Omental fat pad (tissue), 4 donors: ENCODE results near the gene RNF38. TPM values are rescaled to one million over a fixed set of nuclear protein-coding genes. Genes with fewer than 3 reads are reported as not detected.
"Not testable (repeated sequence)": the region's sequence is repeated elsewhere in the genome, so short reads cannot be mapped to it uniquely, and the experiment has no call there.

Source experiments
- ATAC-seq: fragments of 150-250 bp; one replicate; pipeline ENCODE4 v1.9.1; 2016; ENCODE audit warnings: mild to moderate bottlenecking, moderate library complexity; ENCODE audit not compliant: low FRiP score
- DNase-seq: peaks from one replicate; pipeline ENCODE4 v3.0.0-alpha.2; 2019; ENCODE audit warnings: low spot score
- CTCF ChIP-seq, 3 donors: fragments of 450-650 bp; IDR thresholded peaks; one replicate each; pipeline ENCODE4 v1.5.1; 2016 to 2017; ENCODE audit warnings: antibody characterized with exemption in 3 of 3, mild to moderate bottlenecking in 3 of 3, moderate library complexity in 2 of 3
- total RNA-seq, 4 donors: library from RNA; depleted of rRNA; stranded (reverse); fragments of >200 nt; gene quantifications; one replicate each; pipeline ENCODE4 v1.1.0, GENCODE V29; 2016

Gene RNF38
- total RNA-seq, 4 donors from 2014 or later, result 19.9 to 37.8 (median 23.2) TPM

GRCh38 chr9:36392489-36392888 is 7.6 kb downstream of the RNF38 start:
- DNase-seq, result no peak
- ATAC-seq, result no peak
- TF ChIP-seq CTCF (IDR thresholded peaks at IDR 0.05), result no peak

- ATAC-seq, result no peak
- no peak for DNase-seq
- TF ChIP-seq CTCF (IDR thresholded peaks at IDR 0.05), result no peak
Observed at GRCh38 chr9:36389590-36389989, 10.5 kb downstream of the RNF38 start.

GRCh38 chr9:36386396-36386965 is 13.6 kb downstream of the RNF38 start:
- not testable (repeated sequence) for ATAC-seq, DNase-seq

GRCh38 chr9:36382484-36382883 is 17.6 kb downstream of the RNF38 start:
- DNase-seq (no peak), ATAC-seq (no peak)
- TF ChIP-seq CTCF (IDR thresholded peaks at IDR 0.05), result no peak

- no peak for TF ChIP-seq CTCF (IDR thresholded peaks at IDR 0.05)
- no peak for DNase-seq
- no peak for ATAC-seq
Observed at GRCh38 chr9:36364577-36364976, 35.5 kb downstream of the RNF38 start.

GRCh38 chr9:36363448-36363847 is 36.6 kb downstream of the RNF38 start:
- DNase-seq (no peak), ATAC-seq (no peak)
- TF ChIP-seq CTCF (IDR thresholded peaks at IDR 0.05), result no peak

- DNase-seq, result no peak
- ATAC-seq, result no peak
- TF ChIP-seq CTCF (IDR thresholded peaks at IDR 0.05), result no peak
Observed at GRCh38 chr9:36358486-36358885, 41.6 kb downstream of the RNF38 start.

- ATAC-seq (no peak), DNase-seq (no peak)
- TF ChIP-seq CTCF (IDR thresholded peaks at IDR 0.05), result no peak
Observed at GRCh38 chr9:36357639-36358038, 42.4 kb downstream of the RNF38 start.
